Measurements from ENCODE around the gene PIP5K1C. TPM values are rescaled to one million over a fixed set of nuclear protein-coding genes. Genes with fewer than 3 reads are reported as not detected.

The PIP5K1C gene
- total RNA-seq, 1 experiment from 2014 or later, result 20.0 TPM

GRCh38 chr19:3610745-3611717, 89.2 kb downstream of the PIP5K1C start:
- H3K79me2 ChIP-seq (ENCODE audit: low read depth), result no peaks in the 10 kb centered on the region
- no peaks in the 10 kb centered on the region for H3K36me3 ChIP-seq (ENCODE audit: low read depth)
- H3K9me3 ChIP-seq (ENCODE audit: insufficient read depth, low read depth), result no peaks in the 10 kb centered on the region
- no TSS peak for BruUV-seq (replicated peaks)
- no peak for DNase-seq
- H4K20me1 ChIP-seq (ENCODE audit: insufficient read depth), result no peaks in the 10 kb centered on the region
- 0 out of 2 replicates have a peak, but pooled peaks cover 7% of the 10 kb centered on the region for H3F3A ChIP-seq (ENCODE audit: insufficient read depth, low read depth)
- intact Hi-C loops (cut with micrococcal nuclease; ENCODE audit: unreplicated experiment), result no loop called here
- H3K4me1 ChIP-seq (replicated peaks; ENCODE audit: insufficient read depth), result 0 out of 2 replicates have a peak, but pooled peaks cover 2% of the 10 kb centered on the region
- H3K4me3 ChIP-seq, result no peak overlapping the region
- H3K27me3 ChIP-seq (ENCODE audit: insufficient read depth, low read depth), result no peaks in the 10 kb centered on the region
- ChIA-PET CTCF (no interaction called here), POLR2A (ENCODE audit: unreplicated experiment) (no interaction called here)
- TF ChIP-seq EZH2 (IDR thresholded peaks at IDR 0.05; ENCODE audit: low read depth) (no peak), CTCF (conservative IDR thresholded peaks at IDR 0.05) (no peak)
- H2AFZ ChIP-seq, result no peak overlapping the region
- H3K27ac ChIP-seq, result no peak overlapping the region
- H3K9me2 ChIP-seq (ENCODE audit: insufficient read depth), result no peaks in the 10 kb centered on the region
- H3K4me2 ChIP-seq, result no peak overlapping the region

GRCh38 chr19:3609779-3610719, 90.2 kb downstream of the PIP5K1C start:
- ChIA-PET CTCF (no interaction called here), POLR2A (ENCODE audit: unreplicated experiment) (no interaction called here)
- no peaks in the 10 kb centered on the region for H4K20me1 ChIP-seq (ENCODE audit: insufficient read depth)
- BruUV-seq (replicated peaks), result no TSS peak
- intact Hi-C loops (cut with micrococcal nuclease; ENCODE audit: unreplicated experiment), result no loop called here
- H3K27ac ChIP-seq, result no peak overlapping the region
- H3K79me2 ChIP-seq (ENCODE audit: low read depth), result no peaks in the 10 kb centered on the region
- H3K36me3 ChIP-seq (ENCODE audit: low read depth), result no peaks in the 10 kb centered on the region
- H3K9me3 ChIP-seq (ENCODE audit: insufficient read depth, low read depth), result no peaks in the 10 kb centered on the region
- no peak overlapping the region for H3K4me2 ChIP-seq
- no peak for TF ChIP-seq CTCF (conservative IDR thresholded peaks at IDR 0.05)
- TF ChIP-seq EZH2 (IDR thresholded peaks at IDR 0.05; ENCODE audit: low read depth), result no peak
- no peak overlapping the region for H3K4me3 ChIP-seq
- 0 out of 2 replicates have a peak, but pooled peaks cover 3% of the 10 kb centered on the region for H3K4me1 ChIP-seq (replicated peaks; ENCODE audit: insufficient read depth)
- no peak overlapping the region for H2AFZ ChIP-seq
- H3K9me2 ChIP-seq (ENCODE audit: insufficient read depth), result no peaks in the 10 kb centered on the region
- no peaks in the 10 kb centered on the region for H3K27me3 ChIP-seq (ENCODE audit: insufficient read depth, low read depth)
- DNase-seq, result no peak
- H3F3A ChIP-seq (ENCODE audit: insufficient read depth, low read depth), result 0 out of 2 replicates have a peak, but pooled peaks cover 7% of the 10 kb centered on the region

- ChIA-PET CTCF (no interaction called here), POLR2A (ENCODE audit: unreplicated experiment) (no interaction called here)
- Histone ChIP-seq H3F3A (ENCODE audit: insufficient read depth, low read depth) (0 out of 2 replicates have a peak, but pooled peaks cover 7% of the 10 kb centered on the region), H3K9me3 (ENCODE audit: insufficient read depth, low read depth) (no peaks in the 10 kb centered on the region), H2AFZ (no peak overlapping the region), H4K20me1 (ENCODE audit: insufficient read depth) (no peaks in the 10 kb centered on the region), H3K79me2 (ENCODE audit: low read depth) (no peaks in the 10 kb centered on the region), H3K27ac (no peak overlapping the region), H3K36me3 (ENCODE audit: low read depth) (no peaks in the 10 kb centered on the region), H3K4me1 (replicated peaks; ENCODE audit: insufficient read depth) (0 out of 2 replicates have a peak, but pooled peaks cover 3% of the 10 kb centered on the region), H3K27me3 (ENCODE audit: insufficient read depth, low read depth) (no peaks in the 10 kb centered on the region), H3K9me2 (ENCODE audit: insufficient read depth) (no peaks in the 10 kb centered on the region), H3K4me3 (no peak overlapping the region), H3K4me2 (no peak overlapping the region)
- intact Hi-C loops (cut with micrococcal nuclease; ENCODE audit: unreplicated experiment), result no loop called here
- TF ChIP-seq EZH2 (IDR thresholded peaks at IDR 0.05; ENCODE audit: low read depth) (no peak), CTCF (conservative IDR thresholded peaks at IDR 0.05) (no peak)
- DNase-seq, result no peak
- BruUV-seq (replicated peaks), result no TSS peak
These were observed 91.4 kb downstream of the PIP5K1C start for GRCh38 chr19:3608750-3609322.
